T47D (cell line): ENCODE measurements around the gene ATXN1.

ENCODE experiments used
- DNase-seq, 2 experiments: peaks; one replicate each; pipeline versions ENCODE4 v3.0.0 to v3.0.0-alpha.2; 2011 to 2012; ENCODE audit warnings: low read depth in 1 of 2, low spot score in 1 of 2
- JUND ChIP-seq: IDR thresholded peaks from 2 replicates; pipeline ENCODE4 v1.6.1; 2012; ENCODE audit warnings: low read depth
- in situ Hi-C: cut with HindIII; loops from 2 replicates; pipeline ENCODE4 v1.10.0; 2016; ENCODE audit warnings: low sequenced_read_pairs, low pct_unique_long_range_greater_than_20kb

ATXN1 gene

GRCh38 chr6:16670617-16671051 is 90.6 kb downstream of the ATXN1 start:
- TF ChIP-seq JUND: no peak
- in situ Hi-C loops: no loop called here
- DNase-seq: no peak

GRCh38 chr6:16670183-16670582 is 91.1 kb downstream of the ATXN1 start:
- no peak for TF ChIP-seq JUND
- in situ Hi-C loops: no loop called here
- no peak for DNase-seq

GRCh38 chr6:16669227-16669626 is 92.0 kb downstream of the ATXN1 start:
- DNase-seq: no peak
- in situ Hi-C loops: no loop called here
- no peak for TF ChIP-seq JUND

- no peak for TF ChIP-seq JUND
- in situ Hi-C loops: no loop called here
- no peak for DNase-seq
These were observed 93.8 kb downstream of the ATXN1 start for GRCh38 chr6:16667509-16667908.

GRCh38 chr6:16665992-16666391 is 95.3 kb downstream of the ATXN1 start:
- no peak for TF ChIP-seq JUND
- DNase-seq: no peak
- in situ Hi-C loops: no loop called here

- TF ChIP-seq JUND: no peak
- DNase-seq: no peak
- in situ Hi-C loops: no loop called here
These were observed 96.1 kb downstream of the ATXN1 start for GRCh38 chr6:16665182-16665581.

- in situ Hi-C loops: no loop called here
- no peak for DNase-seq
- TF ChIP-seq JUND: no peak
These were observed 97.4 kb downstream of the ATXN1 start for GRCh38 chr6:16663901-16664300.

- TF ChIP-seq JUND: no peak
- in situ Hi-C loops: no loop called here
- no peak for DNase-seq
These were observed 101.1 kb downstream of the ATXN1 start for GRCh38 chr6:16660157-16660497.

- DNase-seq: no peak
- in situ Hi-C loops: no loop called here
- TF ChIP-seq JUND: no peak
These were observed 101.6 kb downstream of the ATXN1 start for GRCh38 chr6:16659466-16660156.

GRCh38 chr6:16658348-16659034 is 102.8 kb downstream of the ATXN1 start:
- no peak for DNase-seq
- in situ Hi-C loops: no loop called here
- TF ChIP-seq JUND: no peak

GRCh38 chr6:16657768-16658167 is 103.5 kb downstream of the ATXN1 start:
- no peak for DNase-seq
- no peak for TF ChIP-seq JUND
- in situ Hi-C loops: no loop called here

- DNase-seq: no peak
- in situ Hi-C loops: no loop called here
- no peak for TF ChIP-seq JUND
These were observed 104.8 kb downstream of the ATXN1 start for GRCh38 chr6:16656451-16656850.

GRCh38 chr6:16654701-16655100 is 106.6 kb downstream of the ATXN1 start:
- in situ Hi-C loops: no loop called here
- no peak for TF ChIP-seq JUND
- DNase-seq: no peak

- no peak for TF ChIP-seq JUND
- in situ Hi-C loops: no loop called here
- no peak for DNase-seq
These were observed 108.0 kb downstream of the ATXN1 start for GRCh38 chr6:16653226-16653625.
